NK-92 (cell line): ENCODE measurements around the gene CACFD1.

Experiments used
- DNase-seq: peaks from one replicate; lab custom pipeline; 2025; ENCODE audit not compliant: unreplicated experiment; lab: John Stamatoyannopoulos, UW

CACFD1 gene

DNA sequence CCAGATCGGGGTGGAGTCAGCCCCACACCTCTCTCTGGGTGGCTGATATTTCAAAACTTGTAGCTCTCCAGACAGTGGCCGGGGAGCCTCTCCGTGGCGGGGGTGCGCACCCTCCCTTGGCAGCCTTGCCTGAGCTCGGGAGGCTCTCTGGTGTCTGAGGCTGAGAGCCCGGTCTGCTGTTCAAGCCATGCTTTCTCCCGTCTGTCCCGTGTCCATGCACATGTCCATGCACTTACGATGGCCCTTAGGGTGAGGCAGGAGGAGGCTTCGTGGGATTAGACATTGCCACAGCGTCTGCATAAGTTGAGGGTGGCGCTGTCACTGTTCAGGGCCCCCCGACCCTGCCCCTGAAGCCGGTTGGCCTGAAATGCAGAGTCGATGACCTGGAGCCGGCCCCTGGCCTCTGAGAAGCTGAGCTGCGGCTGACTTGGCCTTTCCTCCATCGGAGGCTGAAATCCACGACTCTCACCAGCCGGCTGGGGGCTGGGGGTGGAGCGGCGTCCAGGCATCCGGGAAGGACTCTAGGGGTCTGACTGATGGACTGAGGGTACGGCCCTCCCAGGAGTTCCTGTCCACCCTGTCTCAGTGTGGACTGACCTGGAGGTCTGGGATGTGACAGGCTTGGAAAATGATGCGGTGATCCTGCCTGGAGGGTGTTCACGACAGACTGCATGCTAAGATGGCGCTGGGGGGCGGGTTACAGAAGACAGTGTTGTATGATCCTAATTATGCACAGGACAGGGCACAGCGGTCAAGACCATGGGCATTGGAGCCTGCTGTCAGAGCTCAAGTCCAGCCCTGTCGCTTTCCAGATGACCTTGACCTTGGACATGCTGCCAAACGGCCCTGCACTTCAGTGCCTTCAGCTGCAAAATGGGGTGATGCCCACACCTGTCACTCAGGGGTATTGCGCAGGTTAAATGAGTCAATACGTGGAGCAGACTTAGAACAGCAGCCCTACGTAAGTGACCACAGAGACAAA is 37.4 kb downstream of the CACFD1 start:
- DNase-seq, result no peak

DNA sequence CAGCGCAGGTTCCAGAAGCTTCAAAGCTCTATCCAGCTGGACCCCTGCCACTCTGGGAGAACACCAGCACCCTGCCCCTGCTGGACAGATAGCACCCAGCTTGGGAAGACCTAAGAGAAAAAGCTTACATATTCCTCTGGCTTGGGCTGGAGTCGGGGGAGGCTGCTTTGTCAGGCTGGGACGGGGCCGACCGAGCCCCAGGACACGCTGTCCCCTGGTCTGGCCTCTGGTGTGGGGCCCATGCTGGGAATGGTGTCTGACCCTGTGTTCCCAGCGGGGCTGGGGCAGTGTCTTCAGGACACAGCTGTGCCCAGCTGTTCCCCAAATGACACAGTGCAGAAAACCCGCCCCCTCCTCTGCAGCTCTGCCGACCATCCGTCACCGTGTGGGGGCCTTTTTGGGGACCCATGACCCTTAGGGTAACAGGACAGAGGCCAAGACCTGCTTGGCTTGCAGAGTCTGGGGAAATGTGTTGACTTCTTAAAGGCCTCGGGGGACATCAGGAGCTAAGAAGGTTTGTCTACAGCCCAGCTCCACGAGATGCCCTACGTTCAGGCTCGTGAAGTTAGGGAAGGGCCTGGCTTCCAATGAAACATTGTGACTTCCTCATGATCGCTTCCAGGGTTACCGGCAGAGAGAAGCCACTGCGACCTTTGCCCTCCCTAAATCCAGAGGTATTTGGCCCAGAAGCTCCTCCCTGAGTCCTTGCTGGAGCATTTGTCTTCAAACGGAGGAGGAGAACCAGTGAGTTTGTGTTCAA is 39.5 kb downstream of the CACFD1 start:
- DNase-seq, result no peak

DNA sequence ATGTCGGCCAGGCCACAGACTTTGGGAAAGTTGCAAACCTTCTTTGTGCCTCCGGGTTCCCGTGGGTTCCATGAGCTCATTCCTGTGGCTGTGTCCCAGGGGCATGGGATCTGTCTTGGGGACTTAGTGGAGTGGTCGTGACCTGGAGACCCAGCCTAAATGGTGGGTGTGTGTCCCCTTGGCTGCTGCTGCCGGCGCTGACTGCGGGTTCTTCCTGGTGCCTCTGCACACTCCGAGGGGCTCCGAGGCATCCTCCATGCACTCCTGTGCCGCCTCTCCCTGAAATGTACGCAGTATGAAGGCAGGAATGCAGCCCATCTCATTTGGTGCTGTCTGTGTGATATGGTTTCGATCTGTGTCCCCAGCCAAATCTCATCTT is 40.1 kb downstream of the CACFD1 start:
- DNase-seq, result no peak

DNA sequence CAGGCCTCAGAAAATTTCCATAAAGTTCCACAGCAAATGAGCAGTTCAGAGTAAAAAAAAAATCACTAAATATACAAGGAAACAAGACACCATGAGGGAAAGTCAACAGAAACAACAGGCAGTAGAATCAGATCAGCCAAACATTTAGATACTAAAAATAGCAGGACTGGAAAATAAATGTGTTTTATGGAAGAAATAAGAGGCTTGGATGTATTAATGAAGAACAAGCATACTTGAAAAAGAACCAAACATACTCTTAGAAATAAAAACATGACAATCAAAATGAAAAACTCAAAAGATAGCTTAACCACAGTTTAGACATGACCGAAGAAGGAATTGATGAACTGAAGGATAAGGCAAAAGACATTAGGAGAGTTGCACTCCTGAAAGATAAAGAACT is 42.3 kb downstream of the CACFD1 start:
- no peak for DNase-seq

DNA sequence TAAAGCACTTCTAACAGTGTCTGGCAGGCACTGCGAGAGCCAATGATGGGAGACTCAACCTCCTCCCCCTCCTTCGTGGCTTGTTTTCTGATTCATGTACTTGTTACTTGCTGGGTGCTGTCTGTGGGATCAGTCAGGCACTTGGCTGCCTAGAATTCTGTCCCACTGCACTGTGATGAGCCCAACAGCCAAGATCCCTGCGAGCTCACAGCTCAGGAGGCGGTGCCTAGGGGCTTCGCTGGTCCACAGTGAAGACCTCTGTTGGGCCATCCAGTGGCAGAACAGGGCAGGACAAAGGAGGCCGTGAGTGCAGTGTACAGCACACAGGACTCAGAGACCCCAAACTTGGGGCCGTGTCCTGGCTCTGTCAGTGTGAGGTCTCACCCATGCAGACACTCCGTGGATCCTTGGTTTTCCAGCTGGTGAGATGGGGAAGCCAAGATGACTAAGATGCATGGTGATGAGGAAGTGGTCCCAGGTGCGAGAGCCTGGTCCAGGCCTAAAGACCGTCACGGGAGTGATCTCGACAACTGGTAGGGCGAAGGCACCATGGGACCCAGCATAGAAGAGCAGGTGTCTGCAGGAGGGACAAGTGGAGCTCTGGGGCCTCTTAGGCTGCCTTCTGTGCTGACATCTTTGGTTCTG is 45.5 kb downstream of the CACFD1 start:
- no peak for DNase-seq

DNA sequence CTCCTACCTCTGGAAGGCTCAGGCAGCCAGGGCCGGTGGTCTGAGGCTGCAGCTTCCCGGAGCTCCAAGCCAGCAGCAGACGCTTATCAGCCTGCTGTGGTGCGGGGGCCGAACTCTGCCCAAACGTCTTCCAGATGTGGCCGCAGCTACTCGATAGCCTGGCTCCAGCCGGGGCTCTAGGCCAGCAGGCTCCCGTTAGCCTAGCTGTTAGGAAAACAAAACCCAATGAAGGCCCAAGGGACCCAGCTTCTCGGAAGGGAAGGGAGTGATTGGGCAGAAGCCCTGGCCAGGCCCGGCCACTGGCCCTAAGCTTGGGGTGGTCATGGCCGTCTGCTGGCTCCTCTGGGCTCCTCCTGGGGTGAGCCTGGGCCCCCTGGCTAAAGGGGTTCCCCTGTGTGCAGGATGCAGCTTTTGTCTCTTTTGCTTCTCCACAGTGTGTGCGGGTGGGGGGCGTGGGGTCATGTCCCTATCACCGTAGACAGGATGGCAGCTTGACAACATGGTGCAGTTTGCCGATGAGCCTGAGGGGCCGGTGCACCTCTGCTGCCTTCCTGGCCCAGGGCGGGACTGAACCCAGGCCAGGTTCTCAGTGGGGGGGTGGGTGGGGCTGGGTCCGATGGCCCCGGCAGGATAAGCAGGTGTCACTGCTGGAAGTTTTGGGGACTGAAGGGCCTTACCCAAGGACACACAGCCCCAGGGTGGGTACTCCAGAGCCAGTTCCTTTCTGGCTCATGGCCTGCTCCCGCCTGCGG is 46.3 kb downstream of the CACFD1 start:
- DNase-seq, result no peak

DNA sequence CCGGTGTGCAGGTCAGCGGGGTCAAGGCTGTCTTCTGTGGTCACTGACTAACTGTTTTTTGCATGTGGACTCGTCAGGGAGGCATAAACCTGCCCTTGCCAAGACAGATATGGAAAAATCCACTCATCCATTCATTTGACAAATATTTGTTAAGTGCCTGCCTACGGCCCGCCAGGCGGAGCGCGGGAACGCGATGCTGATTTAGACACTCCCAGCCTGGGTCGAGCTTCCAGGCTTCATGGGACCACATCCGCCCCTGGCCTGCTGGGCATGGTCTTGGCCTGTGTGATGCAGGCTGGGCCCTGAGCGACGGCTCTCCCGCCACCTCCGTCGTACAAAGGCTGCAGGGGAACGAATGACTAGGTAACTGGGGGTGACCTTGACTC is 46.9 kb downstream of the CACFD1 start:
- no peak for DNase-seq

DNA sequence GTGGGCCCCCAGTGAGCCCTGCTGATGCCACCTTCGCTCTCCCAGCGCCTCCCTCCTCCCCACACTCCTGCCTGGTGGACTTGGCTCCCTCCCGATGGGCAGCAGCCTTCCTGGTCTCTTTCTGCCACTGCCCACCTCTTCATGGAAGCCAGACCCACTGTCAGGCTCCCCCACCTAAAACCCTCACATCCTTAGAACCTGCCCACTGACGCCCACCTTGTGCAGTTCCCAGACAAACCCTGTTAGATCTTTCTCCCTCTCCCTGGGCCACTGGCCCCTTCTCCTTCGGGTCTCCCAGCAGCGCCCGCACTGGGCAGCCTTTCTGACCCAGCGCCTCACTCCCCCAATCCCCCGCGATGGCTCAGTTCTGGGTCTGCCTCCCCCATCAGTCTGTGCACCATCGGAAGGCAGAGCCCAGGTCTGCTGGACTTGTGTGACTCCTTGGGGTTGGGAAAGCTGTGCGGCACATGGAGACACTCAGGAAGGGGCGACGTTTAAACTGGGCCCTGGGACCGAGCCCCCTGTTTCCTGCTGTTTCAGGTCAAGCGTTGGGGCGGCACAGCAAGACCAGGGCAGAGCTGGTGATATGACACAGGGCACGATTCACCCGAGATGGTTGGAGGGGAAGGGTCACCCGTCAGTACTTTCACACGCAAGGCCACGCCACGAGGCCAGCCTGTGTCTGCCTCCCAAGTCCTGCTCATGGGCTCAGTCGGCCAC is 47.6 kb downstream of the CACFD1 start:
- no peak for DNase-seq

DNA sequence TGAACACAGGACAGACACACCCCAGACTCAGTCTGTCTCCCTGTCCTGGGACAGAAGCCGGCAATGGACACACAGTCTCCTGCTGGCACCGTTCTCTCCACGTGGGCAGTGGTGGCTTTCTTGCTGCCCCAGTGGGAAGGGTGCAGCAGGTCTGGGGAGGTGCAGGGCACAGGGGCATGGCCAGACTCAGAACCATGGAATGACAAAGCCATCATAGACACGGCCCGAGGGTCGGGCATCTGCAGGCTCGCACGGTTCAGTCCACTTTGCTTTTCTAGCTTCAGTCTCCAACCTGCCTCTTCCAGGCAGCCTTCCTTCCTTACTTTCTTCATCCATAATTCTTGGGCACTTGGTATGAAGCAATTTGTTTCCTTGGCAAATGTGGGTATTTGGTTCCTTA is 48.3 kb downstream of the CACFD1 start:
- no peak for DNase-seq

DNA sequence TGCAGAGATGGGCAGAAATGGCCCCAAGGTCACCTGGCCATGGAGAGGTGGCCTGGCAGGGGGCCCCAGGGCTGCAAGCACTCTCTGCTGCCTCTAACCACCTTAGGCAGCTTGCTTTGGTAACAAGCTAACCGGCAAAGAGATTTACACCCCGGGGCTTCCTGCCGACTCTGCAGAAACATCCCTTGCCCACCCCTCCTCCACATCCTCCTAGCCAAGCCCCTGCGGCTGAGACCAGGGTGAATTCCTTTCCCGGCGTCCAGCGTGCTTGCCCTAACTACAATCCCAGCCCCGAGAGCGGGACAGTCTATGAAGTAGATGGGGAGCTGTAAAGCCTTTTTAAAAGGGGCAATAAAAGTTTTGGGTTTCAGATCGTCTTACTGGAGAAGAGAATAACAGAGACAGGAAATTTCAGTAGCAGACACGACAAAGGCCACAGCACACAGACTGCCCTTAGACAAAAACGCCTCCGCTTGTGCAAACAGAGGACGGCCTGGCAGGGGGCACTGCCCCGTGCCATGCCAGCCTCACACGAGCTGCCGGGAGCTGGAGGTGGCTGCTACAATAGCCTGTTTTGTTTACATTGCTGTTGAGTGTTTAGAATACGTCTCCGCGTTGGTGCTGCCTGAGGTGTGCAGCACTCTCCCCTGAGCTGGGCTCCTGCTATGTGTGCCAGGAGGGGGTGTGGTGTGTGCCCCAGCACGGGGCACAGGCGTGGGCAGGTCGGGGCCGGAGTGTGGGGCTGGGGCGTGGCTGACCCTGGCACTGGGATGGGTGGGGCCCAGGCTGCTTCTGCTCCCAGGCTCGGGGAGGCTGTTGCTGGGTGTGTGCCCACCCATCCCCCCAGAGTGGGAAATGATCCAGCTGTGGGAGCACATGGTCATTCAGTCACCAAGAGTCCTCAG is 49.7 kb downstream of the CACFD1 start:
- no peak for DNase-seq

DNA sequence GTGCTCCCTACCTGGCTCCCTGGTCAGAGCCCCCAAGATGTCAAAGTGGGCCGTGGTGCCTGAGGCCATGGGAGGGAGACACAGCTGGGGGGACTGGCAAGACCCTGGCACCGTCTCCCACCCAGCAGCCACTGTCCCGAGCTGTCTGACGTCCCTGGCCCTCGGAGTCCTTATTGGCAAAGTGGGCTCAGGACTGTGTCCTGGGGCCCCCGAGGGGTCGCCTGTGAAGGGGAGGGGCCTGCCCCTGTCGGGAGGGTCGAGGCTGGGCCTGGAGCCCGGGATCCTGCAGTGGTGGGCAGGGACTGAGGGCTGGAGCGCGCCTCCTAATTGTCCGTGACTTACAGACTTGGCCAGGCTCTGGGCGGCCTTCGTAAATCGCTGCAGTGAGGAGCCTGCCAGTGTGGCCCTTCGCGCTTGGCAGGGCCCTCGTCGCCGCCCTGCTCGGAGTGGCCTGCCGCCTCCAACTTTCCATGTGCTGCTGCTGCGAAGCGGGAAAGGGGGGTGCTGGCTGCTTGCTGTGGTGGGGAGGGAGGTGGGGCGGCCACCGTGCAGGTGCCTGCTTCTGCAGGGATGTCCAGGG is 51.2 kb downstream of the CACFD1 start:
- DNase-seq, result no peak

DNA sequence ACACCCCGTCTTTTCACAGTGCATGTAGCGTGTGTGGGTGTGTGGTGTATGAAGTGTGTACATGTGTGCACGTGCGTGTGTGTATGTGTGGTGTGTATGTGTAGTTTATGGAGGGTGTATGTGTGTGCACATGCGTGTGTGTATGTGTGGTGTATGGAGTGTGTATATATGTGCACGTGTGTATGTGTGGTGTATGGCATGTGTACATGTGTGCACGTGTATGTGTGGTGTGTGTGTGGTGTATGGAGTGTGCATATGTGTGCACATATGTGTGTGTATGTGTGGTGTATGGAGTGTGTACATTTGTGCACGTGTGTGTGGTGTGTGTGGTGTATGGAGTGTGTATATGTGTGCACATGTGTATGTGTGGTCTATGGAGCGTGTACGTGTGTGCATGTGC is 51.8 kb downstream of the CACFD1 start:
- DNase-seq, result no peak

DNA sequence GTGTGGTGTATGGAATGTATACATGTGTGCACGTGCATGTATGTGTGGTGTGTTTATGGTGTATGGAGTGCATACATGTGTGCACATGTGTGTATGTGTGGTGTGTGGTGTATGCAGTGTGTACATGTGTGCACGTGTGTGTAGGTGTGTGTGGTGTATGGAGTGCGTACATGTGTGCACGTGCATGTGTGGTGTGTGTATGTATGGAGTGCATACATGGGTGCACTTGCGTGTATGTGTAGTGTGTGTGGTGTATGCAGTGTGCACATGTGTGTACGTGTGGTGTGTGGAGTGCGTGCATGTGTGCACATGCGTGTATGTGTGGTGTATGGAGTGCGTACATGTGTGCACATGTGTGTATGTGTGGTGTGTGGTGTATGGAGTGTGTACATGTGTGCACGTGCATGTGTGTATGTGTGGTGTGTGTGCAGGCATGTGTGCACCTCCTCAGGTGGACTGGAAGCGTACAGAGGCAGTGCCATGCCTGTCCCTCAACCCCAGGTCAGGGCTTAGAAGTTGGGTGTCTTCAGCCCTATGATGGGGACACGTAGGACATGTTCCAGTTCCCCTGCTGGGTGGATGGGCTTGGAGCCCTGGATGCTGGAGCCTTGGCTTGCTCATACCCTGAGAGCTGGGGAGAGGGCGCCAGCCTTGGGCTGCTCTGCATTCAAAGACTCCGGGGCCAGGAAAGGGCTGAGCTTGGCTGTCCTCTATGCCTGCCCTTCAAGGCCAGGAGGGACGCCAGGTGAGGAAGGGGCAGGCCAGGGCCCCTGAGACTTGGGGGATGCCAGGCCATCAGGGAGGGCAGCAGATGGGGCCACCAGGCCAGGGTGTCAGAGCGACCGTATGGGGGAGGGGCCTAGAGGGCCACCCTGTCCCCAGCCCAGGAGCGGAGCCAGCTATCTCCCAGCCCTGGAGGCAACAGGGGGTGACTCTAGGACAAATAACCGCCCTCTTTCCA is 52.8 kb downstream of the CACFD1 start:
- DNase-seq, result no peak

DNA sequence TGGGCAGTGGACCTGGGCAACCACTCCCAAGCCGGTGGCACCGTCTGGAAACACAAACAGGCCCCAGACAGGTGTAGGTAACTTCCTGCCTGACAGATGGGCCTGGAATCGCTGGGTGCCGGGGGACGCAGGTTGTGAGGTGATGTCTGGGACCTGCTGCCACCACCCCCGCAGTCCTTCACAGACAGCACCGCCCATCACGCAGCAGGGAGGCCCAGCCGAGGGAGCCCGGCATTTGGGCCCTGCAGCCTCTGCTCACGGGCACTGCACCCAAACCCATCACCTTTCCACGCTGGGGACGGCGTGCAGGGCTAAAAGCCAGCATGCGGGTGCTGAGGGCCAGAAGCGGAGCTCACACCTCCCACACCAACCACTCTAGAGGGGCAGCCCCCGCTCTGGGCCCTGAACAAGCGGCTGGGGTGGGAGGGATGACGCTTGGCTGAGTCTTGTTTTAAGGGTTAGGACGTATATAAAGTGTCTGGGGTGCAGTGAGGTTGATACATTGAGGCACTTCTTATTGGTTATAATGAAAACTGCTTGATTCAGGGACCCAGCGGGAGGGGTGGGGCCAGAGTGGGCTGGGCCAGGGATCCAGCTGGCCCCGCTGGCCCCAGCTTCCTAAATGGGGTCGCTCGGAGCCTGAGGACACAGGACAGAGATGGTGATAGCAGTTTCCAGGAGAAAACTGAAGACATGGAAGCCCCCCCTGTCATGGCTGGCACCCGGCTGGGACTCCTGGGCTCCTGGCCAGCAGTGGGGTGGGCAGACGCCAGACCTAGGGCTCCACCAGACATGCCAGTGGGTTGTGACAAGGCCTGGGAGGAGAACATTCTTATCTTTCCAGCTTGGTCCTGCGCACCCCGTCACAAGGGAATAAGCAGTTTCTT is 53.7 kb downstream of the CACFD1 start:
- no peak for DNase-seq

DNA sequence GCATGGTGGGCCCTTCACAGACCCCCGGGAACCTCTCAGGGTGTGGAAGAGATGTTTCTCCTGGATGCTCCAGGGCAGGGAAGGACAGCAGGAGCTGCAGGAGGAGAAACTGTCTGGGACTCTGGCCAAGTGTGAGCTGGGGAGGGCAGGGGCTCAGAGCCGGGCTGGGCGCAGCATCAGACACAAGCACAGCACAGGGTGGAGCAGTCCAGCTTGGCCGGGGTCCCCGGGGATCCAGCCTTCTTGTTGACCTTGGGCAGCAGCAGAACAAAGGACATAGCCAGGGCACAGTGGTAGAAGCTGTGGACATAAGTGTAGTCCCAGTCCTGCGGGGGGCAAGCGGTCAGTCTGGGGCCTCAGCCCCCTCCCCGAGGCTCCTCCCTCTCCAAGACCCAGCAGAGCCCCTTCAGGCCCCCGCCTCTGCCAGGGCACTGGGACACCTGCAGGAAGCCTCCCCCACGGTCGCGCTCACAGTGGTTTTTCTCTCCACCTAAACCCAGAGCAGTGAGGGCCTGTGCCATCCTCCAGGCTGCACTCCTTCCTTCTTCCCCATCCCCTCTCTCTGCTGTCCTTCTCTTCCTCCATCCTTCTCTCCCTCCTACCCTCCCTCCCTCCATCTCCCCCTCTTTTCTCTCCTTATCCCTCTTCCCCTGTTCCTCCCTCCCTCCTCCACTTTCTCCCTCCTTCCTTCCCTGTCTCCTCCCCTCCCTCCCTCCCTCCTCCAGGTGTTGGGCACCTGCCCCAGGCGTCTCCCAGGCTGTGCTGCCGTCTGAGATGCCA is 54.9 kb downstream of the CACFD1 start:
- DNase-seq, result no peak

DNA sequence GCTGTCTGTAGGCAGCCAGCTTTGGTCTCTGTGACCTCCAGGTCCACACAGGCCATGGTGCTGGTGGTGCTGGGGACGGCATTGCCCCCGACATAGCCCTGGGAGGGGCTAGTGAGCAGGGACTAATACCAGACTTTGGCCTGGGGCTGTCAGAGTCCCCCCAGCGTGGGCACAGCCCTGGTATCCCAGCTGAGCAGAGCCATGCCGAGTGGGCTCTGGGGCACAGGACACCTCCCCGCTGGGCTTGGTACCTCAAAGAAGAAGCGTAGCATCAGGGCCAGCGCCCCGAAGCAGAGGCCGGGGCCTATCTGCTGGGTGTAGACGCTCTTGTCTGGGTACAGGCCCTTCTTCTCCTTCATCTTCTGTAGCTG is 55.4 kb downstream of the CACFD1 start:
- DNase-seq, result no peak
